ENCODE measurements around the gene GATM.

GATM gene

DNA sequence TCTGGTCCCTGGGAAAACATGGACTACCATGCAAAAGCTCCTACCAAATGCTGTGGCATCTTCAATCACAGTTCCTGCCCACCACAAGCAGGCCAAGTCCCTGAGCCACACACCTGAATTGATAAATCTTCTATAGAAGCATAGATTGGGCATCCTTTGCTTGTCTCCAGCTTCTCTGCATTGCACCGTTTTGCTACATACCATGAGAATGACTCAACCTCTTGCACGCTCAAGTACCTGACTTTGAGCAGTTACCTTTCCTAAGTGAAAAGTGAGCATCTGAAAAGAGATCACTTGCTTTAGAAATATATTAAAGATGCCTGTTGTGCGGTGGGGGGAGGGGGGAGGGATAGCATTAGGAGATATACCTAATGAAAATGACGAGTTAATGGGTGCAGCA, 31.3 kb downstream of the GATM start:
- Histone ChIP-seq H3K9ac (no peak overlapping the region), H3K4me3 (ENCODE audit: low read depth, low read length) (no peak overlapping the region), H3K79me2 (no peaks in the 10 kb centered on the region), H2AFZ (no peak overlapping the region), H3K9me3 (ENCODE audit: control insufficient read depth, low read length) (no peaks in the 10 kb centered on the region), H3K36me3 (ENCODE audit: control insufficient read depth, insufficient read depth, low read length) (no peaks in the 10 kb centered on the region), H3K4me1 (no peaks in the 10 kb centered on the region), H3K27ac (no peak overlapping the region), H3K27me3 (ENCODE audit: control insufficient read depth, insufficient read depth, low read length) (no peaks in the 10 kb centered on the region), H3K4me2 (ENCODE audit: low read length) (no peak overlapping the region)
- TF ChIP-seq, protein P1, sequence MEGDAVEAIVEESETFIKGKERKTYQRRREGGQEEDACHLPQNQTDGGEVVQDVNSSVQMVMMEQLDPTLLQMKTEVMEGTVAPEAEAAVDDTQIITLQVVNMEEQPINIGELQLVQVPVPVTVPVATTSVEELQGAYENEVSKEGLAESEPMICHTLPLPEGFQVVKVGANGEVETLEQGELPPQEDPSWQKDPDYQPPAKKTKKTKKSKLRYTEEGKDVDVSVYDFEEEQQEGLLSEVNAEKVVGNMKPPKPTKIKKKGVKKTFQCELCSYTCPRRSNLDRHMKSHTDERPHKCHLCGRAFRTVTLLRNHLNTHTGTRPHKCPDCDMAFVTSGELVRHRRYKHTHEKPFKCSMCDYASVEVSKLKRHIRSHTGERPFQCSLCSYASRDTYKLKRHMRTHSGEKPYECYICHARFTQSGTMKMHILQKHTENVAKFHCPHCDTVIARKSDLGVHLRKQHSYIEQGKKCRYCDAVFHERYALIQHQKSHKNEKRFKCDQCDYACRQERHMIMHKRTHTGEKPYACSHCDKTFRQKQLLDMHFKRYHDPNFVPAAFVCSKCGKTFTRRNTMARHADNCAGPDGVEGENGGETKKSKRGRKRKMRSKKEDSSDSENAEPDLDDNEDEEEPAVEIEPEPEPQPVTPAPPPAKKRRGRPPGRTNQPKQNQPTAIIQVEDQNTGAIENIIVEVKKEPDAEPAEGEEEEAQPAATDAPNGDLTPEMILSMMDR (IDR thresholded peaks at IDR 0.05) = no peak

DNA sequence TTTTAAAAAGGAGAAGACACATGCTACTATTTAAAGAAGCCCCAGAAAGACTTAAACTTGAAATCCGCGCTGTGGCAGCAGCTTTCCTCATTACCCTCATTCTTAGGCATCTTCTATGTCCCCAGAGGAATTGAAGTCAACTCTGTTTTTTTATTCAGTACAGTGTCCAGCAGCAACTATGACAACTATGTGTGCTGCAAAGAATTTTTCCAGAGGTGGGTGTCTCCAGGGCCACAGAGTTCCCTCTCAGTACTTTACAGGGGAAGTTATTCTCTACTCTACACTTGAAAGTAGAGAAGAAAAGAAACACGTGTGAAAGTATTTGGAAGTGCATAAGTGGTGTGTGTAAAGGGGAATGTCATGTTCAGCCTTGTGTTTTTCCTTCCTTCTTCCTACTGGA, 32.0 kb downstream of the GATM start:
- Histone ChIP-seq H3K27ac (no peak overlapping the region), H3K4me1 (no peaks in the 10 kb centered on the region), H3K27me3 (ENCODE audit: control insufficient read depth, insufficient read depth, low read length) (no peaks in the 10 kb centered on the region), H3K4me2 (ENCODE audit: low read length) (no peak overlapping the region), H3K4me3 (ENCODE audit: low read depth, low read length) (no peak overlapping the region), H3K9ac (no peak overlapping the region), H3K79me2 (no peaks in the 10 kb centered on the region), H3K36me3 (ENCODE audit: control insufficient read depth, insufficient read depth, low read length) (no peaks in the 10 kb centered on the region), H3K9me3 (ENCODE audit: control insufficient read depth, low read length) (no peaks in the 10 kb centered on the region), H2AFZ (no peak overlapping the region)
- TF ChIP-seq, protein P1 (IDR thresholded peaks at IDR 0.05) = no peak

DNA sequence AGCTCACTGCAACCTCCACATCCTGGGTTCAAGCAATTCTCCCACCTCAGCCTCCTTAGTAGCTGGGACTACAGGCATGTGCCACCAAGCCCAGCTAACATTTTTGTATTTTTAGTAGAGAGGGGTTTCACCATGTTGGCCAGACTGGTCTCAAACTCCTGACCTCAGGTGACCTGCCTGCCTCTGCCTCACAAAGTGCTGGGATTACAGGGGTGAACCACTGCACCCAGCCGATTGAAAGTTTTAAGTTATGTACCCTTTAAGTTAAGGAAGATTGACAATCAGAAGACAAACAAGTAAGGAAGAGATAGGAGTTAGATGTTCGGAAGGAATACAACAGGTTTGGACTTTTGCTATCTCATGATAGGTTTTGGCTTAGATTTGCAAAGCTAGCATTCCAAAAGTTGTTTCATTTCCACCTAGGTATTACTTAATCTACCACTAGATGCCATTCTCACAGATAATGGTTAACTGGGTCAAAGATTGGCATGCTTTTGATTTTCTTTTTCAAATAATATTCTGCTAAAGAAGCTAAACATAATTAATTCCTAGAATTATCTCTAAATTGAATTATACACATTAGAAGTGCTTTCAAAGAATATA, 35.0 kb downstream of the GATM start:
- H3K79me2 ChIP-seq = no peaks in the 10 kb centered on the region
- no peaks in the 10 kb centered on the region for H3K27me3 ChIP-seq (ENCODE audit: control insufficient read depth, insufficient read depth, low read length)
- no peaks in the 10 kb centered on the region for H3K4me1 ChIP-seq
- H2AFZ ChIP-seq = no peak overlapping the region
- no peak overlapping the region for H3K27ac ChIP-seq
- TF ChIP-seq, protein P1 (IDR thresholded peaks at IDR 0.05) = no peak
- H3K36me3 ChIP-seq (ENCODE audit: control insufficient read depth, insufficient read depth, low read length) = no peaks in the 10 kb centered on the region
- H3K9ac ChIP-seq = no peak overlapping the region
- no peak overlapping the region for H3K4me3 ChIP-seq (ENCODE audit: low read depth, low read length)
- H3K4me2 ChIP-seq (ENCODE audit: low read length) = no peak overlapping the region
- no peaks in the 10 kb centered on the region for H3K9me3 ChIP-seq (ENCODE audit: control insufficient read depth, low read length)

DNA sequence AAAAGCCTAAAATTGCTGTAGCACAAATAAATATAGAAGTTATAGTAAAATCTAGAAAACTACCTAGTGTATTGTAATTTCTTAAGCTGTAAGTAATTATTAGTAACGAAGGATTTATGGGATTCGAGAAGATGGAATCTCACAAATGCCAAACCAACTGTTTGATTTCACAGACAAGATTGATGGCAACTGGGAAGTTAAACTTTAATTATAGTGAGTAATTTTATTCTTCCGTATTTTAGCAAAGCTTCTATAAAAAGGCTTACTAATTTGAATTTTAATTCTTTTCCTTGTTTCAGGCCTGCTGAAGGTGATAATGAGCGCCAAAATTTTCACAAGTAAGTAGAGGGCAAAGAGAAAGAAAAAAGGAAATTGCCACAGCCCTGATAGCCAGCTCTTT, 36.6 kb downstream of the GATM start:
- Histone ChIP-seq H3K36me3 (ENCODE audit: control insufficient read depth, insufficient read depth, low read length) (no peaks in the 10 kb centered on the region), H3K27ac (no peak overlapping the region), H3K4me2 (ENCODE audit: low read length) (no peak overlapping the region), H3K79me2 (no peaks in the 10 kb centered on the region), H2AFZ (no peak overlapping the region), H3K9me3 (ENCODE audit: control insufficient read depth, low read length) (no peaks in the 10 kb centered on the region), H3K4me1 (no peaks in the 10 kb centered on the region), H3K4me3 (ENCODE audit: low read depth, low read length) (no peak overlapping the region), H3K9ac (no peak overlapping the region), H3K27me3 (ENCODE audit: control insufficient read depth, insufficient read depth, low read length) (no peaks in the 10 kb centered on the region)
- TF ChIP-seq, protein P1 (IDR thresholded peaks at IDR 0.05) = no peak

DNA sequence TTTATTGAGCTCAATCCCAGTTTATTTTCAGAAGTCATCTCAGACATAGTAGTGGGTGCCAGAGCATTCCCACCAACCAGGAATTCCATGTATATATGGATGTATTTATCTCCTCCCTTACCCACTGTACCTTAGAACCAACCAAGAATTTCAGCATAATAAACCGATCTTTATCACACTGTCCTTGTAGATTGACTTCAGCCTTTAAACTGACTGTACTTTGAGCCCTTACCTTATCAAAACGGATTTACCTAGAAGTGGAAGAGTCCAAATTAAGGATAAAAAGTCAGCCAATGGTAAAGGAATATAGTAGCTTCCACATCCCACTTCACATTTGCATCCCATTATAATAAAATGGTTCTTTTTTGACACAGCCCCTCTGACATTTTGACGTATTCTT, 37.9 kb downstream of the GATM start:
- no peaks in the 10 kb centered on the region for H3K9me3 ChIP-seq (ENCODE audit: control insufficient read depth, low read length)
- no peaks in the 10 kb centered on the region for H3K36me3 ChIP-seq (ENCODE audit: control insufficient read depth, insufficient read depth, low read length)
- no peak overlapping the region for H3K4me2 ChIP-seq (ENCODE audit: low read length)
- no peak overlapping the region for H3K27ac ChIP-seq
- H2AFZ ChIP-seq = no peak overlapping the region
- no peak overlapping the region for H3K9ac ChIP-seq
- TF ChIP-seq, protein P1 (IDR thresholded peaks at IDR 0.05) = no peak
- no peaks in the 10 kb centered on the region for H3K27me3 ChIP-seq (ENCODE audit: control insufficient read depth, insufficient read depth, low read length)
- H3K4me3 ChIP-seq (ENCODE audit: low read depth, low read length) = no peak overlapping the region
- no peaks in the 10 kb centered on the region for H3K4me1 ChIP-seq
- no peaks in the 10 kb centered on the region for H3K79me2 ChIP-seq
